GM19238 (cell line): ENCODE data around the gene IGFLR1.

ENCODE experiments used
- DNase-seq: peaks from one replicate; pipeline ENCODE4 v3.0.0; 2011; ENCODE audit warnings: low spot score; ENCODE audit not compliant: insufficient read length

IGFLR1 gene

GRCh38 chr19:35755550-35756376 lies 13.5 kb upstream of the IGFLR1 start:
- DNase-seq = no peak

DNA sequence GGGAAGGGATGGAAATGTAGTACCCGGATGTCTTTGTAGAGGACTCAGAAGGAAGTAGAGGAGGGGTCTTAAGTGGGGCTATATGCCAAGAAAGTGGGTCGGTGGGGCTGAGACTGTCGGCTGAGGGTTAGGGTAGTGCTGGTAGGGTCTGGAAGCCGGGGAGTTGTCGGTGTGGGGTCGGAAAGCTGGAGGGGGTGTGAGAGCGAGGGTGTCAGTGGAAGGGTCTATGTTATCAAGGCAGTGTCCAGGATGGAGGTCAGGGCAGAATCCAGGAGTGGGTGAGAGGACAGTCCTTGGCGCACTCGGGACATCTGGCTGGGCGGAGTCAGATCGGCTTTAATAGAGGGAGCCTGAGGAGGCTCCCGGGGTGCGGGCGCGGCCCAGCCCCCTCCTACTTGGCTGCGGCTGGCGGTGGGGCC lies 12.9 kb upstream of the IGFLR1 start:
- no peak for DNase-seq

DNA sequence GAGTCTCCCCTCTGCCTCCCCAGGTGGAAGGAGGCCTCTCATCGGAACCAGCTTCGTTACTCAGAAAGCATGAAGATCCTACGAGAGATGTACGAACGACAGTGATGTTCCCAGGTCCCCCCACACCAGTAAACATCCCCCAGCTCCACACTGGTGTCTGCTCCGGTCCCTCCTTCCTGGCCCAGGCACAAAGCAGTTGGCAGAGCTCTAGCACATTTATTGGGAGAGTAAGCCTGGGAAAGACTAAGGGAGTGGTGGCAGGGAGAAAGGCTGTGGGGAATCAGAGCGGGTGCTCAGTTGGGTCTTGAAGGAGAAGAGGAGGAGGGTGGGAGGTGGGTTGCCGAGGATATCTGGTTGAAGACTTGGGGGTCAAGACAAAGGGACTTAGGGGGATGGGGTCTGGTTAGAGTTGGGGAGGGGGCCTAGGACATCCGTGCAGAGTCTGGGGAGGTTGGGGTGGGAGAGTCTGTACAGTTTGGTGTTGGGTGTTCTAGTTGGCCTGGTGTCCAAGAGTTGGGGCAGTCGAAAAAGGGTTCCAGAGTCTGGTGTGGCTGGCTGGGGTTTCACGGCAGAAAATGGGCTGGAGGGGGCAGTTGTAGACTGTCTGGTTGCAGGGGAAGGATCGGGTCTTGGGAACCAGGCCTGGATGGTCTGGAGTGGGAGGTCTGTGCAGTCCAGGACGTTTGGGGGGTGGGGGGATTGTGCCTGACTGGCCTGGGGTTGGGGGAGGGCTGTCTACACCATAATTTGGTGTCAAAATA lies 12.3 kb upstream of the IGFLR1 start:
- no peak for DNase-seq

GRCh38 chr19:35753634-35754369 lies 11.6 kb upstream of the IGFLR1 start:
- no peak for DNase-seq

GRCh38 chr19:35752746-35753350 lies 10.6 kb upstream of the IGFLR1 start:
- DNase-seq = no peak

DNA sequence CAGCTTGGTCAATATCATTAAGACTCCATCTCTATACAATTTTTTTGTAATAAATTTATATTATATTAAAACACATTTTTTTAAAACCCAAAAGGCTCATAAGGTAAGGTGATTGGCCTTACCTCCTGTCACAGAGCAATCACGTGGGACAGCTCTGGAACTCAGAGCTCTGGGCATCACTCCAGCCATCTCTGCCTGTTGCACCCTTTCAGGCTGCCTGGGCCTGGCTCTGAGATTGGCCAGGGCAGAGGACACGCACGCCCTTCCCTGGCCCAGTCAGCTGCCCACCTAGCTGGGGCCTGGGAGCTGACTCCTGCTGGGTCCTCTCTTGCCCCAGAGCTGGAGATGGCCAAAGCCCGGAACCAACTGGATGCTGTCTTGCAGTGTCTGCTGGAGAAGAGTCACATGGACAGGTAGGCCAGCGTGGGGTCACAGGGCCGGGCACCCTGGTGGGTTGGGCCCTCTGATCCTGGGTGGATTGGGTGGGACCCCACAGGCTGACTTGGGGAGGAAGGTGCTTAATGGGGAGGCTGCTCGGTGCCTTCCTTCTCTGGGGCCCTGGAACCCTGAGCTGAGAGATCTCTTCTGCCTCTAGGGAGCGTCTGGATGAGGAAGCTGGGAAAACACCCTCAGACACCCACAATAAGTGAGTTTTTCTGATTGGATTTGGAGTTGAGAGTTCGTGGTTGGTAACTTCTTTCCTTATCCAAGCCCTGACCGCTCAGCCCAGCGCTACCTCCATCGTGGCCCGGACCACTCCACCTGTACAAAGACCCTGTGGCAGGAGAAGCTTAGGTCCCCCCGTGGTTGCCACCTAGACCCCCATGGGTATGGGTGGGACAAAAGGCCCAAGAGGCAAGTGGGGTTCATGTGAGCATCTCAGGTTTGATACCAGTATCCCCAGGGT lies 9.8 kb upstream of the IGFLR1 start:
- no peak for DNase-seq

DNA sequence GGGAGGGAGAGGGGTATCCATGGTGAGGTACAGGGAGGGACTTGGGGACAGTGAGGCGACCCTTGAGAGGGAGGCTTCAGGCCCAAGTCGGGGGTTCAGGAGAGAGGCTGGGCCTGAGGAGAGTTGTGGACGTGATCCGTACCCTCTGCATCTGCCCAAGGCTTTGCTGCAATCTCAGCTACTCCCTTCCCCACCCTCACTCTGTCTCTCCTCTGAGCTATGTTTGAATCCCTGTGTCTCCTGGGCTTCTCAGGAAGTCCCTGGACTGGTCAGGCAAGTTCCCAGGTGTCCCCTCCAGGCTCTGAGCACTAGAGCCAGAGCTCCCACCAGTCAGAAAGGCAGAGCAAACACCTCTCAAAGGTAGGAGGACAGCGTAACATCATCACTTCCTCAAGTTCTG lies 7.9 kb upstream of the IGFLR1 start:
- DNase-seq = no peak

DNA sequence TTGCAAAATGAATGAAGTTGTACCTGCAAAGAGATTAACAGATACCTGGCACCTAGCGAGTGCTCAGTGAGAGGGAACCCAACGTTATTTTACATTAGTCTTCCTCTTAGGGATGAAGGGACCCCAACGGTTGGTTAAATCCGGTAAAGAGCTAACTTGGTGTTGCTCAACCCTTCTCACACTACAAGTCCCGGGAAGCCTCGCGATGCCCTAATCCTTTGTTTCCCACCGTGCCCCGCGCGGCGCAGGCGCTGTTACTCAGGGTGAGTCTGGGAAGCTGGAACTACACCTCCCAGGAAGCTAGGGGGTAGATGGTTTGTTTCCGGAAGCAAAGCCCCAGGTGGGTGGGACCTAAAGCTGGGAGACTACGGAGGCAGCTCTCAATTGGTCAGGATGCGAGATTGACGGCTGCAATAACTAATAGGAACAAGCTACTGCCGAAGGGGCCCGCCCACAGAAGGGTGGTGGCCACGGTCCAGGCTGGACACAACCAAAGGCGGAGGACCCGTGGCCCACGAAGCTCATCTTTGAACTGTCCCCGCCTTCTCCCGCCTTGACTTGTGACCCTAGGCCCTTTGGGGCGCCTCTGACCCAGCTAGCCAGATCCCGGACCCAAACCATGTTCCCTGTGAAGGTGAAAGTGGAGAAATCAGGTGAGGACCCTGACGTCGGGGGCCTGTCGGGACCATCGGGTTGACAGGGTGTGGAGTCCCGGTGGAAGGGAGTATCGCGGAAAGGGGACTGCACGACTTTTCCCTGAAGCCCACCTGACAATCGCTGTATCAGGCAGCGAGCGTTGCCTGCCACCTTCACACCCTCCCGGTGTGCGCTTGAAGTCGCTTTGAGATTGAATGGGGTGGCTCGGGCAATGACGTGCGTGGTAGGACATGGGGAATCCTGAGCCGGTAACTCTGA lies 6.1 kb upstream of the IGFLR1 start, which contains the start of gene LIN37:
Gene LIN37 (plus strand): TSS at position 471 of the 915 bp plus-strand sequence. CDS start 149 bp downstream, at position 620.
- peak; percentile 91 for DNase-seq

- DNase-seq = no peak
Observed at GRCh38 chr19:35746531-35746930, 4.3 kb upstream of the IGFLR1 start.

DNA sequence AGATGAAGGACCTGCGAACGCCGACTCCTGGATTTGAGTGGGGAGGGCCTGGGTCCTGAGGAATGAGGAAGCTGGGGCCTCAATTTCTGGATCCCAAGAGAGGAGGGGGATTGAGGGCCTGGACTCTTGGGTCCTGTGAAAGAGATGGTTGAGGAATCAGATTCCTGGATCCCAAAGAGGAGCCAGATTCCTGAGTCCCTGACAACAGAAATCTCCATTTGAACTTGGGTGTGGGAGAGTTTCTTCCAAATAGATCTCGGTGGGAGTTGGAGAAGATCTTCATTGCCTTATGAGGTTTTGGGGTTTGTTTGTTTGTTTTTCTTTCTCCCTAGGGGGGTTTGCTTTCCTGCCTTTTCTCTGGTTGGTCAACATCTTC lies 3.8 kb upstream of the IGFLR1 start:
- no peak for DNase-seq

GRCh38 chr19:35745328-35746086 lies 3.3 kb upstream of the IGFLR1 start, which contains the start of the genes PSENEN and U2AF1L4:
Gene PSENEN, plus strand, starts transcription at chr19:35745651. Its CDS starts 280 bp downstream, at chr19:35745931.
Gene U2AF1L4, minus strand, starts transcription at chr19:35745418. Its CDS starts 27 bp downstream, at chr19:35745391.
- DNase-seq = peak; percentile 76

DNA sequence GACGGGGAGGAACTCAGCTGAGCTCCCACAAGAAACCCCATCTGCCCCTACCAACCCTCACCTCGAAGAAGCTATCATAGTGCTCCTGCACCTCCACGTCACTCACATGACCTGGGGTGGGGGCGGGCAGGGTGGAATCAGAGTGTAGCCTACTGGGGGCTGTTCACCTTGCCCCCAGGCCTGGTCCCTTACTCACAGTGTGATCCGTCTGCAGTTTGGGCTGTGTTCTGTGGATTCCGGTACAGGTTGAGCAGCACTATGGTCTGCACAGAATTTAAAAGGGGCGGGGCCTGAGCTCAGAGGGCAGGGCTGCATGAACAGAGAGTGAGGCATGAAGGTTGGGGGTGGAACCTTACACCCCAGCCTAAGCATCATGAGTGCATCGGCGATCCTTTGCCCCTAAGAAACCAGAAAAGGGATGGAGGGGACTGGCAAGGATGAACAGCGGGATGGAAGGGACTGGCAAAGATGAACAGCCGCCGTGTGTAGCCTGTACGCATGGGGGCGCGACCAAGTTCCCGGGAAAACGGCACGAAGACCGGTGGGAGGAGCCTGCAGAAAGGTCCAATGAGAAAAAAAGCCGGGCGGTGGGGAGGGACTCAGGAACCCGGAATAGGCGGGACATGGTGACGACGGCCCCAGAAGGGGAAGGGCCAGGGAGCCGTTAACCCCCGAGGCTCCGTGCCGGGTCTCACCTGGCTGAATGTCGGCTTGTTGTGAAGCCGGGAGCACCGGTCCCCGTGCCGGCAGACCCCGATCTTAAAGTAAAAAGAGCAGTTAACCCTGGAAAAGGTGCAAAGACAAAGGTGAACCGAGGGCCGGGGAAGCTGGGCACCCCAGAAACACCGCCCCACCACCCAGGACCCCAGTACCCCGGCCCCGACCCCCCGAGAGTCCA lies 2.4 kb upstream of the IGFLR1 start:
- peak; percentile 62 for DNase-seq

DNA sequence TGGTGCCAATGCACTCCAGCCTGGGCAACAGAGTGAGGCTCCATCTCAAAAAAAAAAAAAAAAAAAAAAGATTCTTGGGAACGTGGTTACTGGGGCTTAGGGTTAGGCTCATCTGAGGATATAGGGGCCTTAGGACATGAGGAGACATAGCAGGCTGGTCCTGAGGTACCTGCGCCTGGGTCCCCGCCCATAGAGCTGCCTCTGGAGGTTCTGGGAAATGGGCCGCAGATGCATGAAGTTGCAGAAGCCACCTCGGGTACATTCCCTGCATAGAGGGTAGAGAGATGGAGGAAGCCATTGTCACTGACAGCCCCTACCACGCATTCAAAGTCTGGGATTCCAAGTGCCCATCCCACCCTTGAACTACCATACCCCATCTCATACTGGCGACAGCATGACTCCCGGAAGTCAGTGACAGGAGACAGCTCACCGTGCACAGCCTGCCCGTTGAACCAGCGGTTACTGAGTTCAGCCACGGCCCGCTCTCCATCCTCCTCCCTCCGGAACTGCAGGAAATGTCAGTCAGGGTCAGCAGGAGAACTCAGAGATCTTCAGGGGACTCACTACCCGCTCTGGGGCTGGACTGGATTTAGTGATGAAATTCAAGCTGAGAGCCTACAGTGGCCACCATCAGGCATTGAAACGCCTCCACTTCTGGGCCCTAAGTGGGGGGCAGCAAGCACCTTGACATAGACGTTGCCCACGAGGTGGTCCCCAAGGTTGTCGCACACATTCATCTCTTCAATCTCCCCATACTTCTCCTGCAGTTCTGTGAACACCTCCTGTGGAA lies 1.6 kb upstream of the IGFLR1 start:
- no peak for DNase-seq

GRCh38 chr19:35741203-35741515 lies 1.1 kb downstream of the IGFLR1 start:
- no peak for DNase-seq

GRCh38 chr19:35740423-35741202 lies 1.6 kb downstream of the IGFLR1 start:
- peak; percentile 99 for DNase-seq

- DNase-seq = peak; percentile 70
Observed at GRCh38 chr19:35740108-35740422, 2.2 kb downstream of the IGFLR1 start.
